GM12872 (cell line): ENCODE measurements around the gene TROAP.
A peak's percentile ranks its signal among the peaks of the same experiment; 100 is the strongest.

Source experiments
- TF ChIP-seq, protein P1 (sequence below): IDR thresholded peaks from 3 replicates; pipeline ENCODE4 v1.5.1; 2011; ENCODE audit warnings: low read depth, mild to moderate bottlenecking, low read length, moderate library complexity; ENCODE audit not compliant: insufficient read depth

TROAP gene

DNA sequence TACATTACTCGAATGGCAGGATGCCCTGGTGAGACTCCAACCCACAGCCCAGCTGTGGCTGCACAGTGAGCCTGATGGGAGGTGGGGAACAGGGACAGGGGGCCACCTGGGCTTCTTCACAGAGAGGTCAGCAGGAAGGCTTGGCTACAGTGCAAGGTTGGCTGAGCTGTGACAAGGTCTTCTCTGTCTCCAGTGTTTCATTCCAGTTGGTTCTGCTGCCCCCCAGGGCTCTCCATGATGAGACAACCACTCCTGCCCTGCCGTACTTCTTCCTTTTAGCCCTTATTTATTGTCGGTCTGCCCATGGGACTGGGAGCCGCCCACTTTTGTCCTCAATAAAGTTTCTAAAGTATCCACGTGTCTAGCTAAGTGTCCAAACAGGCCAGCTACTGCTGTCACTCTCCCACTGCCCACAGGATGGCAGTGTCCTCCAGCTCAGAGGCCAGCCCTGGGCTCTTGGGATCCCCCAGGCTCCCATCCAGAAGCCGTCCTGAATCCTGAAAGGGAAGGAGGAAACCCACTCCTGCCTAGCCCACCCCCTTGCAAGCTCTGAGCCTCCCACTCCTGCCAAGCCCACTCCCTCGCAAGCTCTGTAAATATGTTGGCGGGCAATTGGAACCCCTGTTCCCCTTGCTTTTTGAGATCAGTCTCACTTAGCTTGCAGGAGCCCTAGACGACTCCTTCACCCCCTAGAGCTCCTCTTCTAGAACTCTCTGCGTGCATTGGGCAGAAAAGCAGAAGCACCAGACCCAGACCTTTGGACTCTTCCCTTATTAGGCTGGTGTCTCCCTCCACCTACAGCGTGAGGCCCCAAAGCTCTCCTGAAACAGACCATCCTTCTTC is 8.5 kb downstream of the TROAP start:
- TF ChIP-seq, protein P1, sequence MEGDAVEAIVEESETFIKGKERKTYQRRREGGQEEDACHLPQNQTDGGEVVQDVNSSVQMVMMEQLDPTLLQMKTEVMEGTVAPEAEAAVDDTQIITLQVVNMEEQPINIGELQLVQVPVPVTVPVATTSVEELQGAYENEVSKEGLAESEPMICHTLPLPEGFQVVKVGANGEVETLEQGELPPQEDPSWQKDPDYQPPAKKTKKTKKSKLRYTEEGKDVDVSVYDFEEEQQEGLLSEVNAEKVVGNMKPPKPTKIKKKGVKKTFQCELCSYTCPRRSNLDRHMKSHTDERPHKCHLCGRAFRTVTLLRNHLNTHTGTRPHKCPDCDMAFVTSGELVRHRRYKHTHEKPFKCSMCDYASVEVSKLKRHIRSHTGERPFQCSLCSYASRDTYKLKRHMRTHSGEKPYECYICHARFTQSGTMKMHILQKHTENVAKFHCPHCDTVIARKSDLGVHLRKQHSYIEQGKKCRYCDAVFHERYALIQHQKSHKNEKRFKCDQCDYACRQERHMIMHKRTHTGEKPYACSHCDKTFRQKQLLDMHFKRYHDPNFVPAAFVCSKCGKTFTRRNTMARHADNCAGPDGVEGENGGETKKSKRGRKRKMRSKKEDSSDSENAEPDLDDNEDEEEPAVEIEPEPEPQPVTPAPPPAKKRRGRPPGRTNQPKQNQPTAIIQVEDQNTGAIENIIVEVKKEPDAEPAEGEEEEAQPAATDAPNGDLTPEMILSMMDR: peak; percentile 59

DNA sequence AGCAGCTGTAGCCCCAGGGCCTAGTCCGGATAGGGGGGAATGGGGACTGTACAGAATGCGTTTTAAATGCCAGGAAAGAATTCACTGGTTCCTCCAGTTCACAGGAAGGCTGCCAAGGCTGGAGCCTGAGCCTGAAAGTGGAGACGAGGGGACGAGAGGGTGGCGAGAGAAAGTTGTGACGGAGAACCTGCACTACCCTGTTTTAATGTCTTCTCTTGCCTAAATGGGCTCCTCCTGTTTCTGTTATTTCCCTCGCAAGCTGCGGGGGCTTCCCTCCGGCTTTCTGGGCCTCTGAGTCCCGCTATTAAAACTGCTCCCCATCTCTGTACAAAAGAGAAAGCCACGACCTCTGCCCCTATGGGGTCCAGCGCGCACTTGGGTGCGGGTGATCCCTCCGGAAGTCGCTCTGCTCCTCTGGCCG is 9.4 kb downstream of the TROAP start:
- TF ChIP-seq, protein P1: no peak

DNA sequence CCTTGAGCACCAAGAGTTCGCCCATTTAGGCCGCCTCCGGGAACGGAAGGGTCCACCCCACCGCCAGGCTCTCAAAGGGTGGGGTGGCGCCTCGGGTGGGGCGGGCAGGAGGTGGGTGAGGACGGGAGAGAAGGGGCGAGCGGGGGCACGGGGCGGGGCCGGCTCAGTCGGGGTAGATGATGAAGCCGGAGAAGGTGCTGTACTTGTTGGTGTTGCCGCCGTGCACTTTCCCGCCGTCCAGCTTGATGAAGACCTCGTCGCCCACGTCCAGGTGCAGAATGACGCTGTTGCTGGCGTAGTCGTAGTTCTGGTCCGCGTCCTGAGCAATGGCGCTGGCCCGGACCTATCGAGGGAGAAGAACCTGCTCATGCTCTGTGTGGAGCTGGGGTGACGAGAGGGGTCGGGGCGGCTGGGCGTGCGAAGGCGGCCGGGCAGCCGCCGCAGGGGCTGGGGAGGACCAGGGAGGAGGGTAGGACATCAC is 9.9 kb downstream of the TROAP start:
- TF ChIP-seq, protein P1: no peak

DNA sequence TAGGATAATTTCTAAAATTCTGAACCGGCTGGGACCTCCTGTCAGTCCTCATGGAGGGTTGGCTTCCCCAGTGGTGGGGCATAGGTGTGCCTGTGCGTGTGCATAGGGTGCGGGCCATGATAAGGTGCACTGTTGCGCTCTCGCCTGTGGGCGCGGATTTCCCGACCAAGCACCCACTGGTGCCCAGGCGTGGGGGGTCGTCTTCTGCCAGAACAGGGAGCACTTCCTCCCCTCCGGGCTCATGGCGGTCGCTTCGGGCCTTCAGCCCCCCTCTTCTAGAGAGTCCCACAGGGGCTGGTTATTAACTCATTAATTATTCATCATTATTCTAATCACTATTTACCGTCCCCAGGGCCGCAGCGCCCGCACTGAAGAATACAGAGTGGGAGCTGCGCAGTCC is 11.2 kb downstream of the TROAP start:
- TF ChIP-seq, protein P1: no peak

DNA sequence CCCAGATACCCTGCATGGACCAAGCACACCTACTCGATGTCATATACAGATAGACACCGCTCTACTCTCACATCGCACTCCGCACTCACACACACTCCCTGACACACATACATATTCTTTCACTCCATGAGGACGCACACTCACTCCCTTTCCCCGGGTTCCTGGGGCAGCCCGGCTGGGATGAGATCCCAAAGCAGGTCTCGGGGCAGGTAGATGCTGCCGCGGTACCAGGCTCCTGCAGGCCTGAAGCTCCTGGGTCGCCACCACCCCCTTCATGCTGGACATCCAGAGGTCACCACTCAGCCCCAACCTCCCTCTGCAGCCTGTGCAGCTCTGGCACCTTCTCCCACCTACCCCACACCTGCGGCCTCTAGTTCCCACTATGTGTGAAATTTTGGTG is 11.6 kb downstream of the TROAP start:
- TF ChIP-seq, protein P1: no peak

DNA sequence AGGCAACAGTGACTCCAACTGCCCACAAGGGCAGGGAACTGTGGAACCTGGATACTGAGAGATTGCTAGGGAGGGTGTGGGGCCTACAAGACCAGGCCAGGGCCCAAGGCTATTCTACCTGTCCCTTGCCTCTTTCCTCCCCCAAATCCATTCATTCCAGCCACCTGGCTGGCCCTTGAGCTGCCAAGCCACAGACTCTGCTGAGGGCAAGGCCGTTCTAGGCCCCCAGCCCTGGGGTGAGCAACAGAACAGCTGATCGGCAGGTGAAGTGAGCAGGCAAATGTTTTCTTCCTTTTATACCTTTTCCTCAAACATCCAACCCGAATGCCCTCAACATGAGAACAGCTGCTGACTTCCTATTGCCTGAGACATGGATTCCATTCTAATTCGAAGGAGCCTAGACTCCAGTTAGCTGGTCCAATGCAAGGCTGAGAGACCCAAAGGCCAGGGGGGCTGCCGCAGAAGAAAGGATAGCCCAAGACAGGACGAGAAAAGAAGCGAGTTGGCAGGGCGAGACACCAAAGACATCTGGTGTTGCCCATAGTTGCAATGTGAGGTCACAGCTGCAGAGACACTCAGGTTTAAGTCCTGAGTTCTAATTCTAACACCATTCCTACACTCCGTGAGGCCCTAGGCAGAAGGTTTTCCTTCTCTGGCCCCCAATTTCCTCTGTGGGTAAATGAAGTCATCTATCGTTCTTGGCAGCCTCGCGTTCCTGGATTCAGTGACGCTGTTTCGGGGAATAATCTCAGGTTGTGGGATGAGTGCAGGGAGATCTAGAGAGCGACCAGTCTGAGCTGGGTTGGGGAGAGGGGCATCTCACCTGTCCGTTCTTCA is 12.3 kb downstream of the TROAP start:
- TF ChIP-seq, protein P1: no peak

DNA sequence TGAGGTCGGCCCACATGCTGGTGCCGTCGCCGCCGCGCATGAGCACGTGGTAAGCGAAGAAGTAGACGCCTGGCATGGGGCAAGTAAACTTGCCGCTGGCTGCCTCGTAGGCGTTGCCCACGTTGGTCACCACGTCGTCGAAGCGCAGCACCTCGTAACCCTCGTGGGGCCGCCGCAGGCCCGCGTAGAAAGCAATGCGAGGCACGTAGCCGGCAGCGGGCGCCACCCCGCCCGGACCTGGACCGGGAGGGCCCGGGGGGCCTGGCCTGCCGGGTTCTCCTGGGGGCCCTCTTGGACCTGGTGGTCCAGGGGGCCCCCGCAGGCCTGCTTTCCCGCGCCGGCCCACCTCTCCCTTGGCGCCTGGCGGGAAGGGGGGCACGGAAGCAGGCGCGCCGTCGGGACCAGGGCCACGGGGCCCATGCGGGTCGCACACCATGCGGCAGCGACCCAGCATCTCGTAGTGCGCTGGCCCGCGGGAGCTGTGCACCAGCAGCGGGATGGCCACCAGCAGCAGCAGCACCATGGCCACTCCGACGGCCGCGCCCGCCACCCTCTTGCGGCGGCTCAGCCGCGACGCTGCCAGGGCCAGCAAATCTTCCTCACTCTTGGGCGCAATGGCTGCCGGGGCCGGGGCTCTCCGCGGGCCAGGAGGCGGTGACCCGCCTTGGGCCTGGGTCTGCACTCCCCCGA is 13.0 kb downstream of the TROAP start:
- TF ChIP-seq, protein P1: no peak
